A172 (cell line): ENCODE data around the gene BMPR1B. TPM values are rescaled to one million over a fixed set of nuclear protein-coding genes. Genes with fewer than 3 reads are reported as not detected.
"Not testable (repeated sequence)": the region's sequence is repeated elsewhere in the genome, so short reads cannot be mapped to it uniquely, and the experiment has no call there.

Experiments used
- DNase-seq: peaks from one replicate; pipeline ENCODE4 v3.0.0-alpha.2; 2015; ENCODE audit warnings: low spot score
- total RNA-seq: library from RNA; depleted of rRNA; stranded (reverse); fragments of >200 nt; shearing (Covaris generic); gene quantifications from 2 replicates; pipeline ENCODE4 v1.2.3, GENCODE V29; 2014

Gene BMPR1B
- total RNA-seq, 1 experiment from 2014 or later = 0.05 TPM

DNA sequence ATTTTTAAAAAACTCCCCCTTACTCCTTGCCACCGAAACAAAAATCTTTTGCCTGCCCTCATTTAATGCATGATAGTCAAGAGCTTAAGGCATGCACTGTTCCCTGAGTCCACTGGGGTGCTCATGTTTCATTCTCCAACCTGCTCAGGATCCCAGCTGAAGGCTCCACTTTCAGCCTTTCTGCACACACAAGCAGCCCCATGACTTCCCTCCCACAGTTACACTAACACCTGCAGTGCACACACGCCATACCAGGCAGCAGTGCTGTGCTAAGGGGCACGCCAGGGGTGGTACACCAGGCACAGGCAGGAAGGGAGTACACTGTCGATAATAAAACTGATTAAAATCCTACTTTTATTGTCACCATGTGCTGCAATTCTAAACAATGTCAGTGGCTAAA, 385.2 kb downstream of the BMPR1B start:
- DNase-seq = no peak

DNA sequence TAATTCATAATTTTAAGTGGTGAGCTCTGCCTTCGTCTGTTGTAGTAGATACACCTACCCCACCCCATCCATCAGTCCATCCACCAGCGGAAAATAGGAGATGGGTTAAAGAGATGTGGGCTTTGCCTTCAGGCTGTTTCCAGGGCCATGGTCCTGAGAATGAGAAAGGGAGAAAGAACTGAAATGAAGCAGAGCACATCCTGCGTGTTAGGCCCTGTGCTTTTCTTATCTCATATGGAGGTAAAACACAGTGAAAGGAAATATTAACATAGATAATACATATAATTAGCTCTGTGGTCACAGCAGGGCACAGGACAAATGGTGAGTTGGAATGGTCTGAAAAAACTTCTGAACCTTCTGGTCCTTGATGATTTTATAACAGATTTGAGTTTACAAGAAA, 393.5 kb downstream of the BMPR1B start:
- DNase-seq = no peak

DNA sequence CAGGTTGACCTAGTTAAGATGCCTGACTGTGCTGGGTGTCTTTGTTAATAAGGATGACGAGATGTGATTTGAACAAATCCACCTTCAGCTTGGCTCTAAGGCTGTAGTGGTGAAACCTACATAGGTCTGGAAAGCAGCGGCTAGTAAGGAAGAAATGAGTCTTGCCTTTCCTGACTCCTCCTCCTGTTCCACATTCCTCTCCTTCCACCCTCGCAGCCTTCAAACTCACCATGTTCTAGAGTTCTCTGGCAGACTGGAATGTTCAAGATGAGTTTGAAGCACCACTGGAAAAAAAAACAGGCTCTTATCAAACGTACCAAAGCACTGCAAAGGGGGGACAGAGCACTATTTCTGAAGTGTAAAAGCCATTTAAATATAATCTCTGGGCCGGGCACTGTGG, 395.4 kb downstream of the BMPR1B start:
- no peak for DNase-seq

DNA sequence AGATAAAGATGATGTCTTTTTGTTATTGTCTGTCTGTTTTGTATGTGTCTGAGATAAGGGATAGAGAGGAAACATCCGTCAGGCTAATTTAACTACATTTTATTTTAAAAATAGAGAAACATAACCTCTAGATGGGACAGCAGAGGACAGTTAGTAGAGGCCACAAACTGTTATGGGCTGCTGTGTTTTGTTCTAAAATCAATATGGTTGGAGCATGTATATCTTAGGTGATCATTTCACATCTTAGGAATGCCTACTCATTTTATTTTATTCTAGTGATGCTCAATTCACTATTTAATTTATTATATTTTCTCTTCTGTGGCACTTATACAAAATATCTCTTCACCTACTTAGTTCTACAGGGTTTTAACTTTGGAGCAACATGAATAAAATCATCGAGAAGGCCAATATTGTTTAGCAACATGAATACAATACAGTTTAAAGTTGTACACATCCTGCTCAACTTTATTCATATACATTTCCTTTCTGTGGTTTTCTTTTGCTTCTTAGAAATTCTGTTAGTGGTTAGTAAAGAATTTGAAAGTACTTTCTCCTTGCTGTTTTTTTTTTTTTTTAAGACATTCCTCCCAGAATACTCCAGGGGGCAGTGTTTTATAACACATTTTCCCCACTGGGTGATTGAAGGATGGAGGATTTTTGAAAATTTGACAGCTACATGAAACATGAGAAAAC, 398.1 kb downstream of the BMPR1B start:
- peak; percentile 13 for DNase-seq

DNA sequence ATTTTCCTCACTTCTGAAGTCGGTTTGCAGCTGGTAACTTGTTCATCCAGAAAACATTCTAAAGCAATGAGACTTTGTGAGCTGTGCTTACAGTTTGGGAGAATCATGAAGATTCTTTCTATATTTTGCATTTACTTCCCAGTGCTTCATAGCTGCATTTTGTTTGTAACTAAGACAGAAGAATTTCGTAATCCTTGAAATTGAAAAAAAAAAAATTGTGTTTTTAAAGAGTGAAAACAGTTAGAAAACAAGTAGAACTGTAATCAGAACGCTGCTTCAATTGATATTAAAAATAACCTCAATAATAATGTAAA, 398.7 kb downstream of the BMPR1B start:
- DNase-seq = no peak

DNA sequence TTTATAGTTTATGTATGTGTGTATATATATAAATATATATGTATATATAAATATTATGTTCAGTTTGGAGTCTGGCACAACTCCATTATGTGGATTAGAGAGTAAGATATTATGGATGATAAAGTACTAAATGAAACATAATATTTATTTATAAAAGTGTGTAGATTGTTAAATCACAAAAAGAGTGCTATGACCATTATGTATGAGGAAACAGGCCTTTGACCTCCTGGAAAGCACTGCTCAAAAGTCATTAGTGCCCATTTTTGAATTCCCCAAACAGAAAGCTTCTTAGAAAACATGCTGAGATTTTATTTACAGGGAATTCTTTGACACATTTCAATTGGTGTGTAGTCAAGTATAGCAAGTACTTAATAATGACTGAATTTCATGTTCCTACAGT, 399.8 kb downstream of the BMPR1B start:
- DNase-seq = no peak

DNA sequence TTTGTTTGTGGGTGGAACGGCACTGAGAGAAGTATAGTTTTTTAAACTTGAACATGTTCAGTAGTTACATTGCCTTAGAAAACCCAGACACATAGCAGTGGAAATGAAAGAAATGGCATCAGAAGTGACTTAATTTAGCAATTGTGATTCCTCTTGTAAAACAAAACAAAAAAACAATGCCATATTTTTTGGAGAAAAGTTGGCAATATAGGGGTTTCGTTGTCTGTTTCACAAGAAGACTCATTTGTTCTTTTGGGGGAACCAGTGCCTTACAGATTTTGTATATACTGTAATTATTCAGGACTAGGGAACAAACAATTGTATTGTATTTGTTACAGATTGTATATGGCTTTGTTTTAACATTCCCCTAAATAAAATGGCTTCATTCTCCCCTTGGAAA, 400.3 kb downstream of the BMPR1B start:
- no peak for DNase-seq

DNA sequence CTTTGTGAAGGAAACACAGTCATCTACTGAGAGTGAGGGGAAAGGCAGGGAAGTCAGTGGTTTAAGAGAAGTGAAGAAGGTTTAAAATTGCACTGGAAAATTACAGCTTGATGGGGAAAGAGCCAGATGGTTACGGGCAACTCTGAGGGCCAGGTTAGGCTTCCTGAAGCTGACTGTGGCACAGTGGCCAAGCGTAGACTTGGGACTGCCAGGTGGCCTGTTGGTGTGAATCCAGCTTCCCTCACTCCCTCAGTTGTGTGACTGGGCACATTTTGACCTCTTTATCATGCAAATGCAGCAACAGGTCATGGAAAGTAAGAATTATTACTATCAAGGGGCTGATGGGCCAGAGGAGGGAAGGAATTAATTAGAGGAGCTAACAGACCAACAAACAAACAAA, 400.9 kb downstream of the BMPR1B start:
- no peak for DNase-seq

DNA sequence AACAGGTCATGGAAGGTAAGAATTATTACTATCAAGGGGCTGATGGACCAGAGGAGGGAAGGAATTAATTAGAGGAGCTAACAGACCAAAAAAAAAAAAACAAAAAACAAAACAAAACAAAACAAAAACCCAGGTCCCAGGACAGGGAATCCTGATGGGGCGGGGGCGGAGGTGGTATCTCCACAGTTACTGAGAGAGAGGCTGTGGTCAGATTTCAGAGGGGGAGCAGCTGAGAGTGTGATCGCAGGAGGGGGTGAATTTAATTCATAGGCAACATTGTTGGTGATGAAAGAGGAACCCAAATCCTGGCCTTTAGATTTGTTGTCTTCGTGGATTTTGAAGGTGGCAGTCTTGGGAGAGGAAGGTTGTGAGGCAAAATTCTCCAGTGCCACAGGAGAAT, 401.6 kb downstream of the BMPR1B start:
- DNase-seq = no peak

DNA sequence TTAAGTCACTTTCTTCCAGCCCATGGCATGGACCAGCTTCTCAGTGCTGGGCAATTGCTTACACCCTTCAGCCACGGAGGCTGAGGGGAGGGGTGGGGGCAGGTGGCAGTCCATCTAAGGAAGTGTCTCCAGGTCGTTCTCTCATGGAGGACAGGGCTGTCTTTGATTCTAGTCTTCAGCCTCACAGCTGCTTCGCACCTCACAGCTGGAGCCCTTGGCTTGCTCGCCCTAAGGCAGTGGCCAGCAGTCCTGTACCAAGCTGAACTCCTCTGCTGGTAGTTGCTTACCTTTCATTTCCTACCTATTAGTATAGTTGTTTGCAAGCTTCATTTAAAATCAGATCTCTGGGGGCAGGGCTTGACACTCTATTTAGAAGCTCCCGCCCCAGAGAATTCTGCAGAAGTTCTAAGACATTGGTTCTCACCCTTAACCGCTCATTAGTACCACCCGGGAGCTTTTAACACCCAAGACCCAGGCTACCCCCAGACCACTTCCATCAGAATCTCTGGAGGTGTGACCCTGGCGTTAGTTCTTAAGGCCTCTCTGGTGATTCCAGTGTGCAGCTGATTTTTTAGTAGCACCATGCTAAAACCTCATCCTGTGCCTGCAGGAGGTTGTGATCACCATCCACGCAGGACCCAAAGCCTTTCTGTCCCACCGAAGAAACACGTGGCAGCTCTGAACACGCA, 404.2 kb downstream of the BMPR1B start:
- no peak for DNase-seq

DNA sequence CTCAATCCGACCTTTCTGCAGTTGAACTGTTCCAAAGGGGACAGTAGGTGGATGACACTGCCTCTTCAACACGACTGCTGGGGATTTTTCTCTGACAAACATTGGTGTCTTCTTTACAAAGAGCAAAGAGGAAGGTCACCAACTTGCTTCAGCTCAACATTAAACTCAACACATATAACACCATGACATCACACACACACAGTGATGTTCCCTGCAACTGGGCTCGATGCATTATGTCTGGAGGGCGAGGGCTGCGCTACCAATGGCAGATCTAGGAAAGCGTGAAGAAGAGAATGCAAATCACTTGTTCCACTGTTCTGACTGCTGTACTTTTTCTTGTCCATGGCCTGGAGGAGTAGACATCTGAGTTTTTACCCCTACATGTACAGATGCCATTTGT, 405.1 kb downstream of the BMPR1B start:
- no peak for DNase-seq

DNA sequence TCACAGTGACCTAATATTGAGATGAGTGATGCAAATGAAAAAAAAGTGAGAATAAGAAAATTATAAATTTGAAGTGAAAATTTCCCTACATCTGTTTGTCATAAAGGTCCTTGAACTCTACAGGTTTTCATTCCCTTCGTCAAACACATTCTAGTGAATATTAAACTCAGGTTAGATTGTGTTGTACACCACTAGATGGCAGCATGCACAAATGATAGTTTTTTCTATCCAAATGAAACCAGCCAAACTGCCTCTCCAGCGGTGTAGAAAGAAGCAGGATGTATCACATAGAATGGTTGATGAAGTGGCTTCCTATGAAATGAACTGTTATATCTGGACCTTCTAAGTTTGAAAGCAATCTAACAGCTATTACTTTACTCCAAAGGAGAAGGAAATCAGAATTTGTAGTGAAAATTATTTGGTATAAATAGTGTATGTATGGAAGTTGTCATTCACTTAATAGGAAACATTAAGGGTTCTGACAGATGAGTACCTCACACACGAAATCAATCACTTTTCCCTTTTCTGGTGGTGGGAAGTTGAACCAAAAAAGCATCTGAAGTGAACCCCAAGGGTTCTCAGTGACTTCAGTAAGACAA, 408.3 kb downstream of the BMPR1B start:
- DNase-seq = peak; percentile 59

DNA sequence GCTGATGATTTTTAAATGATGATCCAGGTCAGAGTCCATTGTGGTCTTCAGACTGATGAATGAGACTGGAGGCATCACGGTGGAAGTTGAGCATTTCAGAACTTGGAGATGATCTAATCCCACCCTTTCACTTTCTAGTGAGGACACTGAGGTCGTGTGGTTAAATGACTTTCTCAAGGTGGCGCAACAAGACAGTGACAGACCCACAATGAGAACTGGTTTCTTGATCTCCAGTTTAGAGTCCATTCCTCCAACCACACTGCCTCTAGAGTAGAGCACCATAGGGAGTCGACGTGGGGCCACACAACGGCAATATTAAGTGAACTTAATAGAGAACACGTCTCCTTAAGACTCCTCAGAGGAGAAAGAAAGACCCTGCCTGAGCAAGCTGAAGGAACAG, 410.1 kb downstream of the BMPR1B start:
- no peak for DNase-seq

DNA sequence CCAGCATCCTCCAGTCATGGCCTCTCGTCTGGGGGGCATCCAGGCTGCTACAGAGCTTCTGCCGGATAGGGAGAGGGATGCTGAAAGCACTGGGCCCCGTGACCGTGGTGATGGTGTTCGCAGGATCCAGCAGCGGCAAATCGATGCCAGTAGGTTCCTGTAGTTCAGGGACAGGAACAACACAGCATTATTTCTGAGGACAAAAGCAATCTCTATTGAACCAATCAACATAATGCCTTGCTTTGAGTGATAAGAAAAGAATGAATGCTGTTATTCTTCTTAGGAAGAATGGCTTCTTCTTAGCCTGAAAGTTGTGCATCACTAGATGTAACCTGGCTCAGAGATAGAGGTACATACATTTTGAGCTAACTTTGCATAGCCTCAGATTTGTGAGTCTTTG, 412.4 kb downstream of the BMPR1B start:
- DNase-seq = no peak

DNA sequence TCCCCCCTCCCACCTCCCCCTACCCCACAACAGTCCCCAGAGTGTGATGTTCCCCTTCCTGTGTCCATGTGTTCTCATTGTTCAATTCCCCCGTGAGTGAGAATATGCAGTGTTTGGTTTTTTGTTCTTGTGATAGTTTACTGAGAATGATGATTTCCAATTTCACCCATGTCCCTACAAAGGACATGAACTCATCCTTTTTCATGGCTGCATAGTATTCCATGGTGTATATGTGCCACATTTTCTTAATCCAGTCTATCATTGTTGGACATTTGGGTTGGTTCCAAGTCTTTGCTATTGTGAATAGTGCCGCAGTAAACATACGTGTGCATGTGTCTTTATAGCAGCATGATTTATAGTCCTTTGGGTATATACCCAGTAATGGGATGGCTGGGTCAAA, 413.6 kb downstream of the BMPR1B start:
- DNase-seq = not testable (repeated sequence)

DNA sequence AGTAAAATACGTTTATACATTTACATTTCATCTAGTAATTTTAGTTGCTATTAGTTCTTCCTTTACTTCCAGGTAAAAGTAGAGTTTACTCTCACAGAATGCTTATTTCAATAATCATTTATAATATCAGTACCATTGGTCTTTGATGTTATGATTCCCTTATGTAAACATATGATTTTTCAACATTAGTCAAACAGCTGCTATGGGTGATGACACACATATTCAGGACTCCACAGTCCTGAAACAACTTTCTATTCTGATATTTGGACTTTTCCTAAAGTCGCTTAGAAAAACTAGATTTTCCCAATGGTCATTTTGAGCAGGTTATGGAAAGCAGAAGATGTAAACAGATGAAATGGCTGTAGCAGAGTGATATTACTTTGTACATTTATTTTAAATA, 421.2 kb downstream of the BMPR1B start:
- DNase-seq = no peak

DNA sequence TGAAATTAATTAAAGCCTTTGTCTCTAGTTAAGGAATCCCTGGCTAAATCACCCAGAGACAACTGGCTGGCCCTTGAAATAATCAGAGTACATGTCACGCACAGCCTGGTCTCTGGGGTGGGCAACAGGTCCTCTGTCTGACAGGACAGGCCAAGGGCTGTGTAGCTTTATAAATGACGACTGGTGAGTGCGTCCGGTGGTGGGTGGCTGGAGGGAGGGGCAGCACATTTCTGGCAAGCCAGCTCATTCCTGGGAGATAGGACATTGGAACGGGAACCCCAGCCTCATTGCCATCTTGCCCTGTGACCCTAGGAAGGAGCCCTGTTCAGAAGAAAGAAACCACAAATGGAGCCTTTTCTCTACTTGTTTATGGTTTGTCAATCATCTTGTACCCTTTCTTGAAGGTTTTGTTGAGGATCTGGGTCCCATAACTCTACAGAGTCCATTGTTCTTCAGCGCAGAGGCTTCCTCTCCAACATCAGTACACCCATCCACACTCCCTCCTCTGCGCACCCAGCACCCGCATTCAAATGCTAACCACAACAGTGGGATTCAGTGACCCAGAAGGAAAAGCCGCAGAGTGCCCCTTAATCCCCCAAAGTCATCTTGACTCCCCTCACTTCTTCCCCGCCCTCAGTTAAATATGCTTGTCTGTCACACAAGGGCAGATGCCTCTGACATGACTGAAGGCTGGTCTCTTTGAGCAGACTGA, 422.9 kb downstream of the BMPR1B start:
- no peak for DNase-seq

DNA sequence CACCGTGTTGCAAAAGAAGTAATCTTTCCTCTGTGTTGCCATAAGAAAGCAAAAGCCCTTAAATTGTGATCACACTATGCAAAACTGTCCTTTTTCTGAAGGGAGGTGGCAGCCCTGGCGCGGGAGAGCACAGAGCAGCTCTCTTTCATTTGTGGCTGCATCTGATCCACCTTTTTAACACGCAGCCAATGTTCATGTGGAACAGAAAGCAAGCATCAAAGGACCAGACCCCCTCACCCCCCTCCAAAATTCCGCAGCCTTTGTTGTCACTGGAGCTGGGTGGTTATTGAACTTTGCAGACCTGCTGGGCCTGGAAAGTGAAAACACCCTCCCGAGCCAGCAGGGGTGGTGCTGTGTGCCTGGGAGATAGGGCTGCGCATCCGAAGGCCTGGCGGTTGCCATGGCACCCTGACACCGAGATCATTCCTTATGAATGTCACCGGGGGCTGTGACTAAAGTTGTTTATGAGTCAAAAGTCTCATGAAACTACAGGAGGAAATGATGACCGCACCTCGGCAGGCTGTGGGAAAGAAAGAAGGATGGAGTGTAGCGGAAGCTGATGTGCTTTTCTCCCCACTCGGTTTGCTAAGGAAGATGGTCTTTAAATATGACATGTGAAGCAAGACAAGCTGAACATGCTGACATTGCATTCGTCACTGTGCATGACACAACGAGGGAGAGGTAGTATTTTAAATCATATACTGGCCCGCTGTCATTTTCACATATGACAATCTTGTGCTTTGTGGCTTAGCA, 423.7 kb downstream of the BMPR1B start:
- peak; percentile 91 for DNase-seq

DNA sequence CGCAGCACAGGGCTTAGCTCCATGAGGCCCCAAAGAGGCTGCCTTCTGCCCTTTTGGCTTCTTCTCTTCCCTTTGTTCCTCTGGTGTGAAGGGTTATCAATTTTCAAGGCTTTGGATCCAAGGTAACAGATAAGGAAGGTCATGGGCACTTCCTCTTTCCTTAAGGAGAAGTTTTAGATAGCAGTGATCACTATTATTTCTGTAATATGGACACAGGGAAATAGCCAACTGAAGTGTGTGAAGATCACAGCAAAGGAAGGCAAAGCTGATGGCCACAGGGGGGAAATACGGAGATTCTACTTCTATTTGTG, 424.2 kb downstream of the BMPR1B start:
- DNase-seq = no peak

DNA sequence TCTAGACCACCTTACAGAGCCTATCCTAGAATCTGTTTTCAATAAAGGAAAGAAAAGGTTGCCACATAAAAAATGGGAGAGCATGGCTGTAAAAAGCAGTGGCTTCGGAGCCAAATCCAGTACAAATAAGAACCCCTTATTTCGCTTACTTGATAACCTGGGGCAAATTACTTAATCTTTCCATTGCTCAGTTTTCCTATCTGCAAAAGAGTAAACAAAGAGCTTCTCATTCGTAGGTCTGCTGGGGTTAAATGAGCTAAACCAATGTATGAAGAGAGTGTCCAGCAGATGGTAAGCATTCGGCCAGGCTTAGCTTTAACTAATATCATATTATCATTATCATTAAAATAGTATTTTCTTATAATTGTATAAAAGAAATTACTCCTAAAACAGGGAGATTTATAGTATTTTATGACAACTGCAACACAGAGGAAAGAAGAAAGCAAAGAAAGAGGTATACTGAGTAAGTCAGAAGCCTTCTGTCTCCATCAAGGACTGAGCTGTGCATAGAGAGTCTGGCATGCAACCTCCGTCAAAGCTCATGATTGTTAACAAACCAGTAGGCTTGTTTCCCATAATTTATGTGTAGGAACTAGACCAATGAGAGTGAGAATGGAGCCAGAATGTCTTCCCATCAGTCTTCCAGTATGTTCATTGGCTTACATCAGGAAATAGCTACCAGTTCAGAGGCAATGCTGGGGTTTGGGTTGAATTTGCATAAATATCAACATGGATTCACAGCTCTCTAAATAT, 426.1 kb downstream of the BMPR1B start:
- no peak for DNase-seq

DNA sequence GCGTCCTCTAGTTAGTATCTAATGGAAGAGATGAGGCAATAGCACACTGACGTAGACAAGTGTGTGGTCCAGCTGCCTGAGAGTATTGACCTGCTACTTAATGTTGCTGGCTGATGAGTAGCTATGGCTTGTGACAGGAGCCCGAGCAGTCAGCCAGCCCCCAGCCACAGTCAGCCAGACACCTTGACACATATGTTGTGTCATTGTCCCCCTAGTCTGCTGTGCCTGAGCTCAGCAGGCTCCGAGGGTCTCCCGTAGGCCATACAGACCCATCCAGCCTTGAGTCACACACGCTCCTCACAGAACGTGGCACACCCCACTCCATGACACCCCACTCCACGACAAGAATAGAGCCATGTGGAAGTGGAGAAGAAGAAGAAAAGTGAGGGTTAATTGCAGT, 428.9 kb downstream of the BMPR1B start:
- DNase-seq = no peak
